HG03139 (cell line): ENCODE data around the gene SSPN.
"Not testable (repeated sequence)": the region's sequence is repeated elsewhere in the genome, so short reads cannot be mapped to it uniquely, and the experiment has no call there.

Source experiments
- ATAC-seq: cut with Tn5 transposase; IDR thresholded peaks from one replicate; pipeline ENCODE4 v1.9.1; 2021; ENCODE audit not compliant: unreplicated experiment

SSPN gene

GRCh38 chr12:26227361-26227745 is 32.0 kb downstream of the SSPN start:
- no peak for ATAC-seq

GRCh38 chr12:26229910-26230309 is 34.5 kb downstream of the SSPN start:
- no peak for ATAC-seq

- ATAC-seq: no peak
Observed at GRCh38 chr12:26231470-26231869, 36.1 kb downstream of the SSPN start.

- ATAC-seq: no peak
Observed at GRCh38 chr12:26231921-26232320, 36.5 kb downstream of the SSPN start.

GRCh38 chr12:26233631-26234030 is 38.3 kb downstream of the SSPN start:
- ATAC-seq: no peak

- ATAC-seq: not testable (repeated sequence)
Observed at GRCh38 chr12:26235465-26235864, 40.1 kb downstream of the SSPN start.

- ATAC-seq: no peak
Observed at GRCh38 chr12:26238341-26239121, 43.2 kb downstream of the SSPN start.

GRCh38 chr12:26239122-26239851 is 43.9 kb downstream of the SSPN start:
- no peak for ATAC-seq

GRCh38 chr12:26239852-26240815 is 44.8 kb downstream of the SSPN start:
- ATAC-seq: no peak

GRCh38 chr12:26241080-26241479 is 45.7 kb downstream of the SSPN start:
- no peak for ATAC-seq

- ATAC-seq: no peak
Observed at GRCh38 chr12:26242683-26243082, 47.3 kb downstream of the SSPN start.

GRCh38 chr12:26244503-26244902 is 49.1 kb downstream of the SSPN start:
- no peak for ATAC-seq

GRCh38 chr12:26245175-26245942 is 50.0 kb downstream of the SSPN start:
- ATAC-seq: no peak

- no peak for ATAC-seq
Observed at GRCh38 chr12:26246483-26247164, 51.3 kb downstream of the SSPN start.

GRCh38 chr12:26247873-26248272 is 52.5 kb downstream of the SSPN start:
- no peak for ATAC-seq

- ATAC-seq: no peak
Observed at GRCh38 chr12:26250801-26251200, 55.4 kb downstream of the SSPN start.

- ATAC-seq: no peak
Observed at GRCh38 chr12:26251600-26251999, 56.2 kb downstream of the SSPN start.

- no peak for ATAC-seq
Observed at GRCh38 chr12:26252946-26253345, 57.6 kb downstream of the SSPN start.

GRCh38 chr12:26255893-26256645 is 60.7 kb downstream of the SSPN start:
- no peak for ATAC-seq
